ENCODE measurements around the gene SCN4A.

SCN4A gene

DNA sequence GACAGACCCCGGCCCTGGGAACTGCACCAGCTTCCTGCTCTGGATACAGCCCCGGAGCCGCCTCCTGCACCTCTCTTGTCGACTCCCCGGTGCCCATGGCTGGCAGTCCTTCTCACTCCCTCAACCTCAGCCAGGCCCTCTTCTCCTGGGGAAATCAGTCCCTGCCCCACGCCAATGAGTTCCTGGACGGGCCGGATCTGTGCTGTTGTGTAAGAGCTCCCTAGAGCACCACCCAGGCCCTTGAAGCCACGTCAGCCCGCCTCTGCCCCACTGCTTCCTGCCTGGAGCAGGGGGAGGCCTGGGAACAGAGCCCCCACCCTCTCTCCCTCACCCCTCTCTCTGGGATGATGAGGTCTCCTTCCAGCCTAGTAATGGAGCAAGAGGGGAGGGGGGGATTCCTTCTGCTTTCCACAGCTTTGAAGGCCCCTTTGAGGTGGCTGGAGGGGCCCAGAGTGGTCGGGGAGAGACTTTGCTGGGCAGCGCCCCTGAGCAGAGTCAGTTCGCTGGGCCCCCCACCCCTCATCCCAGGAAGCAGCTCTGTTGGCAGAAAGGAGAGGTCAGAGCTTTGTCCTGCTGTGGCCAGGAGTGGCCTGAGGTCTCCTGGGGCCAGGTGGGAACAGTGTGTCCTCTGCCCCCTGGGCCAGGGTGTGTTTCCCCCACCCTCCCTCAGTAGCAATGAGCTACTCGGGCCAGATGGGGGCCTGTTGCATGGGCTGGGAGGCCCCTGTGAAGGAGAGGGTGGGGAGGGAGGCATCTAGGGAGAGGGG lies 29.2 kb upstream of the SCN4A start:
- no peak for DNase-seq (ENCODE audit: low read depth)

DNA sequence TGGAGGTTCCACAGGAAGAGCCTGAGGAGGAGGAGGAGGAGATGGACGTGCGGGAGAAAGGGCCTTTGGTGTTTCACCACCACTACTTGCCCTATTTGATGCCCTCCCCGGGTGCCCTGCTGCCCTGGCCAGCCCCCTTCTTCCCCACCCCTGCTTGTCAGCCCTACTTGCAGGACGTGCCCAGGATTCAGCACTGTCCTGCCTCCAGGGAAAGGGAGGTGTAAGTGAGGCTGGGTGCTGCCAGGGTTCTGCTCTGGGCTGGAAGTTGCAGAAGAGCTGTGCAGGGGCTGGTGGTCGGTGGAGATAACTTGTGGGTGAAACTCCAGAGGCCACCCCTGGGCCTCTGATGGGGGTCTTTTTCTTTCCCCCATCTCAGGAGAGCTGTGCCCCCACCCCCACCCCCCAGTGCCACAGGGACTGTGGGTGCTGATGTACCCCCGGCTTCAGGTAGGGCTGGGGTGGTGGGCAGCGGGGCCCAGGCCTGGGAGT lies 28.4 kb upstream of the SCN4A start:
- DNase-seq (ENCODE audit: low read depth): no peak

DNA sequence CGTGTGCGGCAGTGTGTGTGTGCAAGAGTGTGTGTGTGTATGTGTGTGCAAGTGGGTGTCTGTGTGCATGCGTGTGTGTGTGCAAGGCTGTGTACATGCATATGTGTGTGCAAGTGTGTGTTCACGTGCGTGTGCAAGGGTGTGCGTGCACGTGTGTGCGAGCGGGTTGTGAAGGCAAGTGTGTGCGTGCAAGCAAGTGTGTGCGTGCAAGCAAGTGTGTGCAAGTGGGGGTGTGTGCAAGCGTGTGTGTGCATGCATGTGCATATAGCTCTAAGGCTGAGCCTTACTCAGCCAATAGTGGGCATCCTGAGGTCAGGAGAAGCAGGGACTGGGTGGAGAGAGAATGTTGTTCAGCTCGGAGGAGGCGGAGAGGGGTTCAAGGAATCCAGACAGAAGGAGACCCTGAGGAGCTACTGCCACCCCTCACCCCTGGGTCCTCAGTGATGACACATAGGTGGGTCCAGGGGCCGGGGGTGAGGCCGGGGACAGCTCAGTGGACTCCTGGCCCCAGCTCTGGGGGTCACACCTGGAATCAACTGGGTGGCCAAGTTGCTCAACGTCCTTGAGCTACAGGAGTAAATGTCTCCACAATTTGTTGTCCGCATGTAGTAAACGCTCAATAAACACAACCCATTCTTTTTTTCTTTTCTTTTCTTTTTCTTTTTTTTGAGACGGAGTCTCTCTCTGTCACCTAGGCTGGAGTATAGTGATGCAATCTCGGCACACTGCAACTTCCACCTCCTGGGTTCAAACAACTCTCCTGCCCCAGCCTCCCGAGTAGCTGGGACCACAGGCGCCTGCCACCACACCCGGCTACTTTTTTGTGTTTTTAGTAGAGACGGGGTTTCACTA lies 27.2 kb upstream of the SCN4A start:
- no peak for DNase-seq (ENCODE audit: low read depth)

DNA sequence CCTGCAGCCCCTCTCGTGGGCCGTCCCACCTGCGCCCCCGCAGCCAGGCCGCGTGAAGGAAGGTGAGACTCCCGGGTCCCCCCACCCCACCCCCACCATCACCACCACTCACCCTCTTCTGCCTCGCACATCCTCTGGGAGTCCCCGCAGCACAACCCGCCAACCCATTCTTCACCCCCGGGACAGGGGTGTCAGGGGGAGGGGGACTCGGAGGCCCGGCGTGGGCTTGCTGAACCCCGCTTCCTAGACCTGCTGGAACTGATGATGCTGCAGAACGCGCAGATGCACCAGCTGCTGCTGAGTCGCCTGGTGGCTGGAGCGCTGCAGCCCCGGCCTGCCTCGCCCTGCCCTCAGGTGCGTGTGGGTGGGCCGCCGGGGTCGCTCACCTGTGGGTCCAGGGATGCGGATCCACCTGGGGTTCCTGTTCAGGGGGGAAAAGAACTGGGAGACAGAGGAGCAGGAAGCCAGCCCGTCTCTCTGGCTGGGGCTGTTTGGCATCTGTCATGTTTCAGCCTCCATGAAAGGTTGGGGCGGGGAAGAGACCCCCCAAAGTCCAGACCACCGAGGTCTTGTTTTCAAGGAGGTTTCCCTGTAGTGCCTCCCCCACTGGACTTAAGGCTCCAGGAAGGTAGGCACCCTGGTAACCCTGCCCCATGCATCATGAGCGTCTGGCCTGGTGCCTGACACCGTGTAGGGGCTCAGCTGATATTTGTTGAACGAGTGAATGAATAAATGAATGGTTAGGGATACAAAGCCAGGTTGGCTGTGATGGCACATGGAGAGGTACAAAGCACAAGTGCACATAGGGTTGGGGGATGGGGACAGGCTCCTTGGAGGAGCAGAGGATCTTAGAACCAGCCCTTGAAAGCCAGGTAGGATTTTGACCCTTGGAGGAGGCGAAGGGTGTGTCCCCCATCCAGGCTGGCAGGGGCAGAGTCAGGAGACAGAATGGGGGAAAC lies 26.3 kb upstream of the SCN4A start:
- no peak for DNase-seq (ENCODE audit: low read depth)

DNA sequence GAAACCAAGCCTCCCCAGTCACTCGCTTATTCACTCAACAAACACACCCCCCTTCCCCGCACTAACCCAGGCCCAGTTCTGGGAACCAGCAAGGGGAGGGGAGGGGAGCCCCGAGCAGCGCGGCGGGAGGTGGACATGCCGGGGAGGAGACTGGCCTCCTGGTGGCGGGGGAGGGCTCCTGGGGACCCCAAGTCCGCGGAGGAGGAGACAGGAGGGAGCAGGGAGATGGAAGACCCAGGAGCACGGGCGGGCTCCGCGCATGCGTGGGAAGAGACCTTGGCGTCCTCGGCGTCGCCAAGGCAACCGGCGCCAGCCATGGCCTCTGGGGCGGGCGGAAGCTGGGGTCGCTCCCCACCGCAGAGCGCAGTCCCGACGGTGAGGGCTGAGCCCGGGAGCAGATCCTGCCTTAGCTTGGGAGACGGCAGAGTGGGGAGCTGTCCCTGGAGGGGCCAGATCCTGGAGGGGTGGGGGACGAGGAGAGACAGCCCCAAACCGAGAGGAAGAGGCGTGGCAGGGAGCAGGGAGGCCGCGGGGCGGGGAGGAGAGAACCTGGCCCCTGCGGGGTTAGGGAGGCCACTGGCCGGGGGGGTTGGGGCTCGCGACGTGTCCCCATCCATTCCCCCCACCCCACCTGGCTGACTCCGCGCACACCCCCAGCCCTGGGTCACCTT lies 25.5 kb upstream of the SCN4A start, which contains the start of gene PRR29:
TSS of gene PRR29 (plus strand) at position 302 of the 671 bp plus-strand sequence. CDS start at position 316, 14 bp downstream.
- DNase-seq (ENCODE audit: low read depth): no peak

DNA sequence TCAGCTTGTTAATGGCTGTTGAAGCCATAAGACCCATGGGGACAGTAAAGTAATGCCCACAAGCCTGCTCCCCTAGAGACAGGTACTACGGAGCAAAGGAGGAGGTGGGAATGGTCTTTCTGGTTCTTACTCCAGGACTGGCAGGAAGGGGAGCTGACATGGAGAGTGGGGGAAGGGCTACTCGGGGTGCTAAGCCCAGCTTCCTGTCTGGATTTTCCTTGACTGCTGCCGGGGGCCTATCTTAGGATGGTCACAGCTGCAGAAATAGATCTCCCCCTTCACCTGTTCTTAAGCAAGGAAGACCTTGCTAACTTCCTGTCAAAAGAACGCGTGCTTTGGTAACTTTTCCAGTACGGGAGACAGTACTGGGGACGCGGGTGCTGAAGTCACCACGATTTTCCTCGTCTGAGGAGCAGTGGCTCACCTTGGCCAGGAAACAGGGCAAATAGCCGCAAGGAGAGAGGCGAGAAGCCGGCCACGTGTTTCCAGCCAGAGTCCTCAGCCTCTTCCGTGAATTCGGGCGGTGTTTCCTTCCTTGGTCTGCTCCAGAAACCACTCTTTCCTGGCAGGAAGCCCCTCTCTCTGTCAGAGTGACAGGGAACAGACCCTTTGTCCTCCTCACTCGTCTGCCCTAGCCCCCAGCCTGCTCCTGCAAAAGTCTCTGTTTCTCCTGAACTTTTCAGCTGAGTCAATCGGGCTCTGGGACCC lies 24.8 kb upstream of the SCN4A start:
- no peak for DNase-seq (ENCODE audit: low read depth)

DNA sequence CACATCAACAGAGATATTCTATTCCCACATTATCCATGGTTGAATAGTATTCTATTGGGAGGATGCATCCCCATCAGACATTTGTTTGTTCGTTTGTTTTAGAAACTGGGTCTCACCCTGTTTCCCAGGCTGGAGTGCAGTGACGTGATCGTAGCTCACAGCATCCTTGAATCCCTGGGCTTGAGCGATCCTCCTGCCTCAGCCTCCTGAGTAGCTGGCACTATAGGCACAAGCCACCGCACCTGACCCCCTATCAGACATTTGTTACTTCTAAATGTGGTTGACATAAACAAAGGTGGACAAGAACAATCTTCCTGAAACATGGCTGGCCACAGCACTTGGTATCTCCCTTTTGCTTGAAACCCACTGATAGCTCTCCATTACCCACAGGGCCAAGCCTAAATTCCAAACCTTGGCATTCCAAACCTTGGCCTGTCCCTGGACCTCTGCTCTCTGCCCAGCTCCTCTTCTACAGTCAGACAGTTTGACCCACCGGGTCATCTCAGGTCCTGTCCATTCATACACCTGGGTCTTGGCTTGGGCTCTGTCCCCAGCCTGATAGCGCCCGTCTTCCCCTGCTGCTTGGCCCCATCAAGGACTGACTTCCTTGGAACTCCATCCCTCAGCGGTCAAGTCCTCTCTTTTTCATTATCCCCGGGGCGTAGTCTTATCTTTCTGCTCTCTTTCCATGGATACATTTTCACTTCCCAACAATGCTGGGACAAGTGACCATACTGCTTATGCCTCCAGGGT lies 23.9 kb upstream of the SCN4A start:
- no peak for DNase-seq (ENCODE audit: low read depth)

DNA sequence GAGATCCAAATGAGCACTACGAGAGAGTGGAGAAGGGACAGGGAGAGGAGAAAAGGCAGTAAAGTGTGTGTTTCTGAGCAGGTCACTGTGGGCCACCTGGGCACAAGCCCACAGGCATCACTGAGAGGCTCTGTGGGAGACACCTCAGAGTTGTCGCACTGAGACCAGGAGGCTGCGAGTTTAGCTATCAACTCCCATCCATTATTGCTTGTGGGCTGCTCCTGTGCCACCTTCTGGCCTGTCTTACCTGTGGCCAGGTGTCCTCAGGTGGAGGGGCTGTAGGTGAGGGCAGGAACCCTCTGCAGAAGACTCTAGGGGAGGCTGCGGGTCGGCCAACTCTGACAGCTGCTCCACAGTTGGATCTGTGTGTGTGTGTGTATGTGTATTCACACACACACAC lies 22.9 kb upstream of the SCN4A start:
- no peak for DNase-seq (ENCODE audit: low read depth)

DNA sequence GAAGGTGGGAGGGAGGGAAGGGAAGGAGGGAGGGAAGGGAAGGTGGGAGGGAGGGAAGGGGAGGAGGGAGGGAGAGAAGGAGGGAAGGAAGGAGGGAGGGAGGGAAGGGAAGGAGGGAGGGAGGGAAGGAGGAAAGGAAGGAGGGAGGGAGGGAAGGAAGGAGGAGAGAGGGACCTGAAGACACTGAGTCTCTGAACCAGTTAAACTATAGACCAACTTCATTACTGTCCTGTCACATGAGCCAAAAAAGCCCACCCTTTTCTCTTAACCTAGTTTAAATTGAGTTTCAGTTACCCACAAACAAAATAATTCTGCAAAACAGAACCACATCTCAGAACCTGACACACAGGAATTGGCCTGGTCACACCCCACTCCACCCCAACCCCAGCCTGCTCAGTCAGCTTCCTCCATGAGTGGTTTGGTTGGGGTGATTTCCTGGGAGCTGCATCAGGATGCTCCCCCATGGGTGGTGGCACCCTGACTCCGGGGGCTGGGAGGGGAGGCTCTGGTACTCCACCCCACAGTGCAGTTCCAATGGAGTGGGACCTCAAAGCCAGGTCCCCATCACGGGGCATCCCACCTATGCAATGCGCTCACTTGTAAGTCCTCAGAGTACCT lies 20.8 kb upstream of the SCN4A start:
- DNase-seq (ENCODE audit: low read depth): no peak

DNA sequence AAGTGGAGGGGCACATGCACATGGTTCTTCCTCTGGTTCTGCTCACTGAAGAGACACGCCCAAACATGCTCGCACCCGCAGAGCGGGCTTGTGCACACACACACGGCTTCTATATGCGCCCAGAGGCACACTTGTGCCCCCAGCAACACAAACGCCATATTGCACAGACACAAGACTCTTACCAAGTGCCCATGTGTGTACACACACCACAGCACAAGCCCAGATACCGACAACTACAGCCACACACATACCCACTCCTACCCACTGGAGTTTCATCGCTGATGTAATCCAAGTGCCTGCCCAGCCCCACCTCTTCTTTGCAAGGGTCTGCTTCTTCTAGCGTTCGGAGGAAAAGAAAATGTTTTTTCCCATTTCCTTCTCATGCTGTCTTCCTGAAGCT lies 18.9 kb upstream of the SCN4A start:
- no peak for DNase-seq (ENCODE audit: low read depth)

DNA sequence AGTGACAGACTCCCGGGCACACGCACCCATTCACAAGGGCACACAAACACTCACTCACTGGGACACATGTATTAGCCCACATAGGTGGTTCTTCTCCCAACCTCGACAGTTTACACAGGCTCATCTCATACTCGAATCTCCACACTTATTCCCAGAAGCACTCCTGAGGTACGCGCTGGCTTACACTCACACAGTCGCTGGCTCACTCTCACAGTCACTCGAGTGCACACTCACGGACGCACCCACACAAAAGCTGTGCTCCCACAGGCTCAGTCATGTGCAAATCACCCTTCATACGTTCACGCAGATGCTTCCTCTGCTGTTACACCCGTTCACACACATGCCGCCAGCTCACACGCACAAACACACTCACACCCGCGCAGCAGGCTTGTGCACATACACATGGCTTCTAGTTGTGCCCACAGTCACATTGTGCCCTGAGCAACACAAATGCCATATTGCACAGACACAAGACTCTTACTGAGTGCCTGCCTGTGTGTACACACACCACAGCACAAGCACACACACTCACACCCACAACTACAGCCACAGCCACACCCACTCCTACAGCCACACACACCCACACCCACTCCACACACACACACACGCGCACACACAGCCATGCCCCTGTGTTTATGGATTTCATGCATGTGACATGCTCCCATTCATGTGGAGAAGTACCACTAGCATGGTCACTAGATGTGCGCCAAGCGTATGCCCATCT lies 17.1 kb upstream of the SCN4A start:
- DNase-seq (ENCODE audit: low read depth): no peak

DNA sequence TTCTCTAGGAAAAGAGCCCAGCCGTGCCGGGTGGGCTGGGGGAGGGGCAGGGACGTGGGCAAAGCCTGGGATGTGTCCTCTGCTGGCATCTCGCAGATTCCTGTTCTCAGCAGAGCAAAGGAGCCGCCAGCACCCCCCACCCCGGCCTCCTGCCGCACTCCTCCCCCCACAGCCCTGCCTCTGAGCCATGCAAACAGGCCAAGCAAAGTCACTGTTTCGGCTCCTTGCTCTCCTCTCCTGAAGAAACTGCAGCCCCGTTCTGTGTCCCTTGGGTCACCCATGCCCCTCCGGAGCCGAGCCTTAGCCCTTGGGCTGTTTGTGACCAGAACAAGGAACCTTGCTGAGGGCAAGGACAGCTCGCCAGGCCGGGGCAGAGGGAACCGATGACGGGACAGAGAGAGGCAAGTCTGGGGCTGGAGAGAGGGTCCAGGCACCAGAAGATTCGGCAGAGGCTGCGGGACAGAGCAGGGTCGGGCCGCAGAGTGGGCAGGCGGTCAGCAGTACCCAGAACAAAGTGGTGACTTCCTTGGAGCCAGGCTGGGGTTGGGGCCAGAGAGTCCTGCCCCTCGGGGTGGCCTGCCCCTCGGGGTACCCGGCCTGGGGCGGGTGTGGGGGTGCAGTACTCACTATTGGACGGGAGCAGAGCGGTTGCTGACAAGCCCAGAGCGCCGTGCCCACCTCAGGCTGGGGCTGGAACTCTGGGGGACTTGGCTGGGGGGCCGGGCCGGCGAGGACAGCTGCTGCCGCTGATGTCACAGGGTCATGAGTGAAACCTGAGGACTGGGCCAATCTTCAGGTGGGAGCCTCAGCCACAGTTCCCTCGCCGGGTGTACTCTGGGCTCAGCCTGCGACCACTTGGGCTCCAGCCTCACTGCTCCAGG lies 16.3 kb upstream of the SCN4A start:
- DNase-seq (ENCODE audit: low read depth): no peak

DNA sequence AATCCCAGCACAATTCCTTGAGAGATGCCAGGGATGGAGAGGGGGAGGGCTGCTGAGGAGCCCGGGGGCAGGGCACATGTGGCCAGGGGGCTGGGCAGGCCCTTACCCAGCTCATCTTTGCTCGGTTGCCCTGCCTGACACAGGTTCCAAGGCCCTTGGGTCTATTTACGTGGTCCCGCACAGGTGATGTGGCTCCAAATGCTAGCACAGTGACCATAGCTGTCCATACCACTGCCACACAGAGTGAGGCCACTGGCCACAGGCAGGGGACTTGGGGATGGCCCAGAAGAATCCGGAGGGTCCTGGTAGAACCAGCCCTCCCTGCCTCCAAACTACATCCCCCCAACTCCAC lies 15.4 kb upstream of the SCN4A start:
- DNase-seq (ENCODE audit: low read depth): no peak

DNA sequence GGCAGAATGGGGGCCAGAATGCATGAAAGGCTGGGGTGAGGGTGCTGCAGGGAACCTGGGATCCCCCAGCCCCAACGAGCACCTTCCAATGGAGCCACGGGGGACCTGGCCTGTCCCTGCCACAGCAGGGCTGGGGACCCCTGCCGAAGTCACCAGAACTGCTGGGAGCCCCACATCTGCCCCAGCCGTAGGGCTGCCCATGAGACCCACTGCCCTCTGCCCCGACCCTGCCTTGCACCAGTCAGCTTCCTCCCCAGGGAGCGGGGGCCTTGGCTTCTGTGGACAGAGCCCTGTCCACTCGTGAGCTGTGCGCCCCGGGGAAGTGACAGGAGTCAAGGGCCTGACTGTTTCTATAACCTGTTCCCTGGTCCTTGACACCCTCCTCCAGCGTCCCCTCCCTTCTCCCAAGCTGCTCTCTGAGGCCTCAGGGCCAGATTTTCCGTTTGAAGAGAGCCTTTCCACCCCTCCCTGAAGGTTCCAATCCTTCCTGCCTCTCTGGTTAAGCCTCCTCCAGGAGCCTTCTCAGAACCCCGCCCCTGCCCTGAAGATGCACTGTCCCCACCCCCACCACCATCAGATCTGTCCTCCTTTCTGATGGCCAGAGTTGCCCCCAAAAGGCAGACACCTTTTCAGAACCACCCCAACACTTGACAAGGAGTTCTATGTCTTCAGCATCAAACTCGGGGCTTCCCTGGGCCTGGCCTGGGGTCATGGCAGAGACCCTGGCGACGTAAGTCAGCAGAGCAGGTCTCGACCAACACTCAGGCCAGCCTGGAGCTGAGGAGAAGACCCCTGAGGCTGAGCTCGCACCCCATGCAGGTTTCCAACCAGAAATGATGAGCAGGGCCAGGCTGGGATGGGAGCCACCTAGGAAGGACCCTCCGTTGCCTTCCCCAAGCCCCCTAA lies 14.8 kb upstream of the SCN4A start:
- DNase-seq (ENCODE audit: low read depth): no peak

DNA sequence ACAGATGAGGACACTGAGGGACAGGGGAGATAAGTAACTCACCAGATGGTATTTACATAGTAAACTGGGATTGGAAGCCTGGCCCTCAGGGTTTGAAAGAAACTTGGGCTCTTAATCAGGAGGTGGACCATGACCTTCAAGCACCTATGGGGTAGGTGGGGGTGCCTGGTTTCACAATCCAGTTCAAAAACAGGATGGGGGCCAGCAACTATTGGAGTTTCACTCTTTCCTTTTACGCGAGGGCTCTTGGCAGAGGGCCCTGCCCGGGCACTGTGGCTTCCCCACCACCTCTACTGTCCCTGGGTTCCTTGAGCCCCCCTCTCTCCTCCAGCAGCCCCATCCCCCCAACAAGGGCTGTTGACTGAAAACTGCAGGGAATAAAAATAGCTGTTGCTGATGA lies 14.1 kb upstream of the SCN4A start:
- no peak for DNase-seq (ENCODE audit: low read depth)

DNA sequence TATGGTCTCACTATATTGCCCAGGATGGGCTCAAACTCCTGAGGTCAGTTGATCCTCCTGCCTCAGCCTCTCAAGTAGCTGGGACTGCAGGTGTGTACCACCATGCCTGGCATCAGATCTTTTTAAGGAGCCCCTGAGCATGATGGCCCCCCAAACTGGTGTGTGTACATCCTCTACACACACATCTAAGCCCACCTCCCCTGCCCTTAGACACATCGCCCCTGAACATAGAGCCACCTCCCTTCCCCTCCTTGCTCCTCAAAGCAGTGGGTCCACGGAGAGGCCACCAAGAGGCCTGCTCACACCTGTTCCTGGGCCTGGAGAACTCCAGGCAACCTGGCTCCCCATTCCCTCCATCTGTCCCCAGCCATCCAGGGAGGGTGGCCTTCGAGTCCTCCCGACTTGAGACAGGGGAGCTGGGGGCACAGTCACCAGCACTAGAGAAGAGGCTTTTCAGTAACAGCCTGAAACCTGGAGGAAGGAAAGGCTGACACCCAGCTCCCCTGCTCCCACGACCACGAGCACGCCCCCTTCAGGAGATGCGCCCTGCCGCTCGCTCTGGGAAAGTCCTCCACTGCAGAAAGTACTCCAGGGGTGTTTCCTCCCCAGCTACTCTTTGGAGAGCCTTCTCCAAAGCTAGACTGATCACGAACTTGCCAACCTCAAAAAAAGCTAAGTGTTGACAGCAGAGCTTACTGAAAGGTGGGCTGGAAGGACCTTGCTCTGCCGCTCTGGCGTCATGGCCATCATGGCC lies 12.8 kb upstream of the SCN4A start:
- no peak for DNase-seq (ENCODE audit: low read depth)

Measured in GM04504 (cell line).